Measurements from ENCODE around the gene SPATA17. TPM values are rescaled to one million over a fixed set of nuclear protein-coding genes. Genes with fewer than 3 reads are reported as not detected.

Gene SPATA17
- total RNA-seq, 1 donor from 2014 or later = not detected

- Histone ChIP-seq H3K36me3 (no peaks in the 10 kb centered on the region), H3K27ac (no peak overlapping the region), H3K27me3 (no peaks in the 10 kb centered on the region), H3K4me1 (no peaks in the 10 kb centered on the region), H3K9me3 (no peaks in the 10 kb centered on the region), H3K4me3 (no peak overlapping the region)
- no peak for DNase-seq (ENCODE audit: extremely low spot score in 2 of 2)
- TF ChIP-seq POLR2AphosphoS5 (IDR thresholded peaks at IDR 0.05; ENCODE audit: insufficient read depth in 1 of 2, low read depth in 1 of 2) (no peak), CTCF (IDR thresholded peaks at IDR 0.05) (no peak), POLR2A (IDR thresholded peaks at IDR 0.05) (no peak)
- intact Hi-C loops (cut with DNase I) = no loop called here
Observed at GRCh38 chr1:217813031-217813430, 181.9 kb downstream of the SPATA17 start.

DNA sequence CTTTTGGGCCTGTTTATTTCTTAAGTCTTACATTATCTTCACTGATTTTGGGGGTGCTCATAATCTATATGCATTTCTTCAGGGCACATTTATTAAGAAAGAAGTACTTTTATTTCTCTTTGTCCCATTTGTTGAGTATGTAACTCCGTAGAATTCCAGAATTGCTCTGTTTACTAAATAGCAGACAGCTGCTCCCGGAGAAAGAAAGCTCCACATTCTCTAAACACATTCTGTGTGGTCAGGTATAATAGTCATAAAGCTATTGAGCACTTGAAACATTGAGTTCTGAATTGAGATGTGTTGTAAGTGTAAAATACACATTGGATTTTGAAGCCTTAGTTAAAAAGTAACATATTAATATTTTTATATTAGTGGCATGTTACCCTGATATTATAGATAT lies 206.5 kb downstream of the SPATA17 start:
- DNase-seq (ENCODE audit: extremely low spot score in 2 of 2) = no peak
- TF ChIP-seq POLR2AphosphoS5 (IDR thresholded peaks at IDR 0.05; ENCODE audit: insufficient read depth in 1 of 2, low read depth in 1 of 2) (no peak), POLR2A (IDR thresholded peaks at IDR 0.05) (no peak), CTCF (IDR thresholded peaks at IDR 0.05) (no peak)
- H3K9me3 ChIP-seq = no peaks in the 10 kb centered on the region

GRCh38 chr1:217839161-217839560 lies 208.0 kb downstream of the SPATA17 start:
- intact Hi-C loops (cut with DNase I) = no loop called here
- H3K4me1 ChIP-seq = no peaks in the 10 kb centered on the region
- H3K27ac ChIP-seq = no peak overlapping the region
- no peaks in the 10 kb centered on the region for H3K36me3 ChIP-seq
- H3K4me3 ChIP-seq = no peak overlapping the region
- H3K9me3 ChIP-seq = no peaks in the 10 kb centered on the region
- no peak for DNase-seq (ENCODE audit: extremely low spot score in 2 of 2)
- TF ChIP-seq POLR2A (IDR thresholded peaks at IDR 0.05) (no peak), CTCF (IDR thresholded peaks at IDR 0.05) (no peak), POLR2AphosphoS5 (IDR thresholded peaks at IDR 0.05; ENCODE audit: insufficient read depth in 1 of 2, low read depth in 1 of 2) (no peak)
- H3K27me3 ChIP-seq = no peaks in the 10 kb centered on the region

More for the DNA sequence above, 206.5 kb downstream of the SPATA17 start:
- Histone ChIP-seq H3K4me1 (no peaks in the 10 kb centered on the region), H3K36me3 (no peaks in the 10 kb centered on the region), H3K27ac (no peak overlapping the region), H3K27me3 (no peaks in the 10 kb centered on the region), H3K4me3 (no peak overlapping the region)
- intact Hi-C loops (cut with DNase I) = no loop called here

- TF ChIP-seq CTCF (IDR thresholded peaks at IDR 0.05) (no peak), POLR2A (IDR thresholded peaks at IDR 0.05) (no peak), POLR2AphosphoS5 (IDR thresholded peaks at IDR 0.05; ENCODE audit: insufficient read depth in 1 of 2, low read depth in 1 of 2) (no peak)
- intact Hi-C loops (cut with DNase I) = no loop called here
- DNase-seq (ENCODE audit: extremely low spot score in 2 of 2) = no peak
Observed at GRCh38 chr1:217846733-217847132, 215.6 kb downstream of the SPATA17 start.

GRCh38 chr1:217847643-217848042 lies 216.5 kb downstream of the SPATA17 start:
- intact Hi-C loops (cut with DNase I) = no loop called here
- TF ChIP-seq POLR2A (IDR thresholded peaks at IDR 0.05) (no peak), CTCF (IDR thresholded peaks at IDR 0.05) (no peak), POLR2AphosphoS5 (IDR thresholded peaks at IDR 0.05; ENCODE audit: insufficient read depth in 1 of 2, low read depth in 1 of 2) (no peak)
- H3K36me3 ChIP-seq = no peaks in the 10 kb centered on the region

More at GRCh38 chr1:217846733-217847132, 215.6 kb downstream of the SPATA17 start:
- Histone ChIP-seq H3K36me3 (no peaks in the 10 kb centered on the region), H3K27me3 (no peaks in the 10 kb centered on the region), H3K4me1 (no peaks in the 10 kb centered on the region), H3K27ac (no peak overlapping the region), H3K9me3 (no peaks in the 10 kb centered on the region), H3K4me3 (no peak overlapping the region)

More at GRCh38 chr1:217847643-217848042, 216.5 kb downstream of the SPATA17 start:
- Histone ChIP-seq H3K27ac (no peak overlapping the region), H3K27me3 (no peaks in the 10 kb centered on the region), H3K4me3 (no peak overlapping the region), H3K9me3 (no peaks in the 10 kb centered on the region), H3K4me1 (no peaks in the 10 kb centered on the region)
- no peak for DNase-seq (ENCODE audit: extremely low spot score in 2 of 2)
